GM18517 (cell line): ENCODE measurements around the gene IFNL2.
"Not testable (repeated sequence)": the region's sequence is repeated elsewhere in the genome, so short reads cannot be mapped to it uniquely, and the experiment has no call there.

Source experiments
- ATAC-seq: cut with Tn5 transposase; IDR thresholded peaks from one replicate; pipeline ENCODE4 v1.9.1; 2021; ENCODE audit warnings: mild to moderate bottlenecking, moderate library complexity; ENCODE audit not compliant: unreplicated experiment

The IFNL2 gene

DNA sequence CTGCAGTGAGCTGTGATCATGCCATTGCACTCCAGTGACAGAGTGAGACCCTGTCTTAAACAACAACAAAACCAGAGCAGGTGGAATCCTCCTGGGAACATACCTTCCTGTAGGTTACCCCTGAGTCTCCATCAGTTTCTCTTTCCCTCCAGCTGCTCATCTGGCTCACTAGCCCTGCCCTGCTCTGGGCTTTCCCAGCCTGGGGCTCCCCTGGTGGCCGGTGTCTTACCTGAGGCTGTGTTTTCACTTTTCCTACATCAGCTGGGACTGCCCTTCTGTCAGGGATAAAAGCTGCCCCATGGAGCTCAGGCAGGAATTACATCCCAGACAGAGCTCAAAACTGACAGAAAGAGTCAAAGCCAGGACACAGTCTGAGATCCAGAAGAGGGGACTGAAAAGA, at the start of gene IFNL2:
IFNL2 (plus strand) TSS at position 312 of the 400 bp plus-strand sequence. CDS start 173 bp downstream, outside the sequence.
- not testable (repeated sequence) for ATAC-seq

DNA sequence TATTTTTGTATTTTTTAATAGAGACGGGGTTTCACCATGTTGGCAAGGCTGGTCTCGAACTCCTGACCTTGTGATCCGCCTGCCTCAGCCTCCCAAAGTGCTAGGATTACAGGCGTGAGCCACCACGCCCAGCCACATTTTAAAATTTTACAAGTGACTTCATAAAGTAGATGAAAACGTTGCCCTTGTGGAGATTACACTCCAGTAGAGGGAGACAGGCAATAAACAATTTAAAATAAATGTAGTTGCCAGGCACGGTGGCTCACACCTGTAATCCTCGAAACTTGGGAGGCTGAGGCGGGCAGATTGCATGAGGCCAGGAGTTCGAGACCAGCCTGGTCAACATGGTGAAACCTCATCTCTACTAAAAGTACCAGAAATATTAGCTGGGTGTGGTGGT, 49.1 kb upstream of the IFNL2 start:
- not testable (repeated sequence) for ATAC-seq

DNA sequence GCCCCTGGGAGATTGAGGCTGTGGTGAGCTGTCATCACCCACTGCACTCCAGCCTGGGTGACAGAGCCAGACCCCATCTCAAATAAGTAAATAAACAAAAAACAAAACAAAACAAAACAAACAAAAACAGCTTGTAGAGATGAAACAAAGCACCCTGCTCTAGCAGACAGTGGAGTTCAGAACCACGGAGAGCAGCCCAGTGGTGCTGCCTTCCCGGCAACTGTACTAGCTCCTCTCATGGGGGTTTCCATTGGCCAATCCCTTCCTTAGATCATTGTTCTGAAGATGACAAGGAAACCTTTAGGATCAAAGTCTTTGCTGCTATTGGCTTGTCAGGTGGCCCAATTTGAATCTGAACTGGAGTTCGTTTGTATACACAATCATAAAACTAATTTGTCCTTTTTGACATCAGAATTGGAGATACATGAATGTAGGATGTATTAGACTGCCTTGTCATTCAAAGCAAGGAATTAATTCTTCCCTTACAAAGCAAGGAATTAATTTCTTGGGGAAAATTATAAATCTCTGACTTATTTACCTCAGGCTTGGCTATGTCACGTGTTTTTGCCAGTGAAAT, 44.4 kb upstream of the IFNL2 start:
- ATAC-seq = no peak

DNA sequence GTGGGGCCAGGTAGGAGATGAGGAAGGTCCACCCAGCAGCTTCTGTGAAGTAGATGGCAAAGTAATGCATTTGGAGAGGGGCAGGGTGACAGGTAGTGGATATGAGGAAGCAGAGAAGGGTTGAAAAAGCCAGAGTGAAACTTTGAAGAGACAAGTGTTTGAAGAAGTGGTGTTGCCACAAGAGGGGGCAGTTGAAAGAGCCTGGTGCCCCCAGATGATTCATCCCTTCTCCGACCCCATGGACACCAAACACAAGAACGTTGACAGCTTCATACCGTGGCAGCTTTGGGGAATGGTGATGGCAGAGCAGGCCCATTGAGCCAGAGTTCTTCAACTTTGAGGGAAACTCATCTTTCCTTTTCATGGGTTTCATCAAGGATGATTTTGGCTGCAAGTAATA, 43.3 kb upstream of the IFNL2 start:
- ATAC-seq = no peak

DNA sequence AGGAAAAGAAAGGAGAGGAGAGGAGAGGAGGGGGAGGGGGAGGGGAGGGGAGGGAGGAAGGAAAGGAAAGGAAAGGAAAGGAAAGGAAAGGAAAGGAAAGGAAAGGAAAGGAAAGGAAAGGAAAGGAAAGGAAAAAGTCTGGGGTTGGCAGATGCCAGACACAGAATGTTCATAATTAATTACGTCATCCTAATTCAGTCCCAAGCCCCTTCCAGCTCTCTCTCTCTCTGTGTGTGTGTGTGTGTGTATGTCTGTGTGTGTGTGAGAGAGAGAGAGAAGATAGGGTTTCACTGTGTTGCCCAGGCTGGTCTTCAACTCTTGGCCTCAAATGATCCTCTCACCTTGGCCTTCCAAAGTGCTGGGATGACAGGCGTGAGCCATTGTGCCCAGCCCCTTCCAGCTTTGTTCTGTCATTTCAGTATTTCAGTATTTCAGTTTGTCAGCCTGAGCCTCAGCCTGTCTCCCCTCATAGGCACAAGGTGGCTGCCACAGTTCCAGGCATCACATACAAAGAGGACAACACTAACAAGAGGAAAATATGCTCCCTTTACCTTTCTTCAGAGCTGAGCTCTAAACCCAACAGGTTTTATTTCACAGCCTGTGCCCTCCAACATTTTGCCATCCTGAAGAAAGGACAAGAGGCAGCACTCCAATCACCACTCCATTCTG, 38.0 kb upstream of the IFNL2 start:
- no peak for ATAC-seq

DNA sequence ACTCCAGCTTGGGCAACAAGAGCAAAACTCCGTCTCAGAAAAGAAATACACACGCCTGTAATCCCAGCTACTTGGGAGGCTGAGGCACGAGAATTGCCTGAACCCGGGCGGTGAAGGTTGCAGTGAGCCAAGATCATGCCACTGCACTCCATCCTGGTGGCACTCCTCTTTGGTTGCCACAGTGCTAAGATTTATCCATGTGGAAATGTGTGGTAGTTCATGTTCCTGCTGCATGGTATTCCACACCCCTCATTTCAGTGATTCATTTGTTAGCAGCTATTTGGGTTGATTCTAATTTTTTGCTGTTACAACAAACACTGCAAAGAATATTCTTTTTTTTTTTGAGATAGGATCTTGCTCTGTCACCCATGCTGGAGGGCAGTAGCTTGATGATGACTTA, 35.5 kb upstream of the IFNL2 start:
- no peak for ATAC-seq

DNA sequence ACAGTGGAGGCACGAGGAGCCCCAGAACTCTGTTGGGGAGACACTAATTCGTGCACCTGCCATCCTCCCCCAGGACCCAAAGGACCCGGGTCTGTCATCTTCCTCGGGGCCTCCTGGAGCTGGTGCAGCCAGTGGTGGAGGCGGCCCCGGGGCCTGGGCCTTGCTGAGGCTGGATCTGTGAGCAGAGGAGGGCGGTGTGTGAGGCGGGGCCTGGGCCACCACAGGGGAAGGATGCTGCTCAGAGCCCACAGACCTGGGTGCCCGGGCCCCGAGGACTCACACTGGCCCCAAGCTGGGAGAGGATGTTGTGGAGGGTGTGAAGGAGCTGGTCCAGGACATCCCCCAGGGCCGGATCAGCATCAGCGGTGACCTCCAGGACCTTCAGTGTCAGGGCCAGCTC, 31.7 kb upstream of the IFNL2 start:
- ATAC-seq = no peak

DNA sequence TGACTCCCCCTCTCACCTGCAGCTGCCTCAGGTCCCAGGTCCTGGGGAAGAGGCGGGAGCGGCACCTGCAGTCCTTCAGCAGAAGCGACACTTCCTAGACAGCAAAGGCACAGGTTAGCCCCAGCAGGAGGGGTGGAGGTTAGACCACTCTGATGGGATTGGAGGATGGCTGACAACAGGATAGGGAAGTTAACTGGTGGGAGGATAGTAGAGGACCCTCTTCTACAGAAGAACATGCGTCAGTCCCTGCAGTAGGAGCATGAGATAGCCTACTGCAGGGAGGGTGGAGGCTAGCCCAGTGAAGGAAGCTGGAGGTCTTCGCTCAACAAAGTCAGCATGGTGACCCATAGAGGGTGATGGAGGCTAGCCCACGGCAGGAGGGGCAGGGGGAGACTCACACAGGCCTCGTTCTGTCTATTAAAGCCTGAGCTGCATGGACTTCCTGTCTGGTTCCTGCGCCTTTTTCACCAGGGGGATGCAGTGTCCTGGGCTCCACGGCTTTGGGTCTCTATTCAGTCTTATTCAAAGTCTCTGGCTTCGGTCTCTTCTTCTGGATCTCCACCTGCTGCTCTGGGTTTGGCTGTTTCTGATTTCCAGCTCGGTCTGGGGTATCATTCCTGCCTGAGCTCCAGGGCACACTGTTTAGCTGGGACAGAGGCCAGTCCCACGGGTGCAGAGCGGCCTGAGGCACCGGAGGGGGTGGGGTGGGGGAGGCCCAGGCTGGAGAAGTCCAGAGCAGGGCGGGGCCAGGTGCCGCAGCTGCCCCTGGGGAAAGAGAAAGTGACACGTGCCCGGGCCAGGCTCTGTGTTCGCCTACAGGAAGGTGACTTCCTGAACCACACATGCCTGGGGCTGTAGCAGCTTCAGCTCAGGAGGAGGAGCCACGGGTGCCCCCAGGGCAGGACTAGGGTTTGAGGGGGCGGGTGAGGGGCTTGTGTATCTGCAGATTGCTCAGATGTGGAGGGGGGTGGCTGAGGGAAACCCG, 30.7 kb upstream of the IFNL2 start:
- no peak for ATAC-seq

DNA sequence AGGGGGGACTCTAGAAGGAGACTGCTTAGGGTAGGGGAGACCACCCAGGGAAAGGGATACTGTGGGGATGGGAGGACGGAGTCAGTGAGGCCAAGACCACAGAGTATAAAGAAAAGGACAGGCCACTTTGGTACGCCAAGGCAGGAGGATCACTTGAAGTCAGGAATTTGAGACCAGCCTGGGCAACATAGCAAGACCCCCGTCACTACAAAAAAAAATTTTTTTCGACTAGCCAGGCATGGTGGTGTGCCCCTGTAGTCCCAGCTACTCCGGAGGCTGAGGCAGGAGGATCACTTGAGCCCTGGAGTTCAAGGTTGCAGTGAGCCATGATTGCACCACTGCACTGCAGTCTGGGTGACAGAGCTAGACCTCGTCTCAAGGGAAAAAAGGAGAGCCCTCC, 30.0 kb upstream of the IFNL2 start:
- ATAC-seq = no peak

DNA sequence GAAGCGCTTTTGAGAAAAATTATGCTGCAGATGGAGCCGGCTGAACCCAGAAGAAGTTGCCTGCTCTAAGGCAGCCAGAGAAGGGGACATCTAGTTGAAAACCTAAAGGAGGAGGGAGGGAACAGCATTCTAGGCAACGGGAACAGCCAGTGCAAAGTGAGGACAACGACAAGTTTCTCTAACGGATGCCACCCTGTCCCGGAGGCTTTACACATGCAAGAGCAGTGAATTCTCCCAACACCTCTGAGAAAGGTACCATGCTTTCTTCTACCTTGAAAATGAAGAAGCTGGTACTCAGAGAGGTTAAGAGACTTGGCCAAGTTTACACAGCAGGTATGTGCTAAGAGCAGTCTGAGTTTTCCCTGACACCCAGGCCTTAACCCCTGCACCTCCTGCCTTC, 29.3 kb upstream of the IFNL2 start:
- no peak for ATAC-seq

DNA sequence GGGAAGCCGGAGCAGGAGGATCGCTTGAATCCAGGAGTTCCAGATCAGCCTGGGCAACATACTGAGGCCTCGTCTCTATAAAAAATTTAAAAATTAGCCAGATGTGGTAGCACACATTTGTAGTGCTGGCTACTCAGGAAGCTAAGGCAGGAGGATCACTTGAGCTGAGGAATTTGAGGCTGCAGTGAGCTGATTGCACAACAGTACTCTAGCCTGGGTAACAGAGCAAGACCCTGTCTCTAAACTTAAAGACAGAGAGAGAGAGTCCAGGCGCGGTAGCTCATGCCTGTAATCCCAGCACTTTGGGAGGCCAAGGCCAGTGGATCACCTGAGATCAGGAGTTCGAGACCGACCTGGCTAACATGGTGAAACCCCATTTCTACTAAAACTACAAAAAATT, 27.8 kb upstream of the IFNL2 start:
- ATAC-seq = no peak

DNA sequence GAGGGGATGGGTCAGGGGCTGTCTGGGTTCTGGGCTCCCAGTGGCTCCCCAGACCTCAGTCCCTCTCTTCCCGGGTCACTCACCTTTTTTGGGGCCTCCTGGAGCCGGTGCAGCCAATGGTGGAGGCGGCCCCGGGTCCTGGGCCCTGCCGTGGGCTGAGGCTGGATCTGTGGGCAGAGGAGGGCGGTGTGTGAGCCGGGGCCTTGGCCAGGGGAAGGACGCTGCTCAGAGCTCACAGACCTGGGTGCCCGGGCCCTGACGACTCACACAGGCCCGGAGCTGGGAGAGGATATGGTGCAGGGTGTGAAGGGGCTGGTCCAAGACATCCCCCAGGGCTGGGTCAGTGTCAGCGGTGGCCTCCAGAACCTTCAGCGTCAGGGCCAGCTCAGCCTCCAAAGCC, 24.5 kb upstream of the IFNL2 start:
- not testable (repeated sequence) for ATAC-seq

DNA sequence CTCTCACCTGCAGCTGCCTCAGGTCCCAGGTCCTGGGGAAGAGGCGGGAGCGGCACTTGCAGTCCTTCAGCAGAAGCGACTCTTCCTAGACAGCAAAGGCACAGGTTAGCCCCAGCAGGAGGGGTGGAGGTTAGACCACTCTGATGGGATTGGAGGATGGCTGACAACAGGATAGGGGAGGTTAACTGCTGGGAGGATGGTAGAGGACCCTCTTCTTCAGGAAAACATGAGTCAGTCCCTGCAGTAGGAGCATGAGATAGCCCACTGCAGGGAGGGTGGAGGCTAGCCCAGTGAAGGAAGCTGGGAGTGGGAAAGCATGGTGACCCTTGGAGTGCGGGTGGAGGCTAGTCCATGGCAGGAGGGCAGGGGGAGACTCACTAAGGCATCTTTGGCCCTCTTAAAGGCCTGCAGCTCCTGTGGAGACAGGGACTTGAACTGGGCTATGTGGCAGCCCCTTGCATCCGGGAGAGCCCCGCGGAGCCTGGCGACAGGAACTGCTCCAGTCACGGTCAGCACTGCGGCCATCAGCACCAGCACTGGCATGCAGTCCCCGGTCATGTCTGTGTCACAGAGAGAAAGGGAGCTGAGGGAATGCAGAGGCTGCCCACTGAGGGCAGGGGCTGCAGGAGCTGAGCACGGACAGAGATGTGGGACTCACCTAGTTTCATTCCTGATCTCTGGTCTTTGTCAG, 23.6 kb upstream of the IFNL2 start, which contains the start of gene IFNL3:
IFNL3 (minus strand) TSS at position 597 of the 691 bp plus-strand sequence; CDS start at position 558, 39 bp downstream.
- not testable (repeated sequence) for ATAC-seq

DNA sequence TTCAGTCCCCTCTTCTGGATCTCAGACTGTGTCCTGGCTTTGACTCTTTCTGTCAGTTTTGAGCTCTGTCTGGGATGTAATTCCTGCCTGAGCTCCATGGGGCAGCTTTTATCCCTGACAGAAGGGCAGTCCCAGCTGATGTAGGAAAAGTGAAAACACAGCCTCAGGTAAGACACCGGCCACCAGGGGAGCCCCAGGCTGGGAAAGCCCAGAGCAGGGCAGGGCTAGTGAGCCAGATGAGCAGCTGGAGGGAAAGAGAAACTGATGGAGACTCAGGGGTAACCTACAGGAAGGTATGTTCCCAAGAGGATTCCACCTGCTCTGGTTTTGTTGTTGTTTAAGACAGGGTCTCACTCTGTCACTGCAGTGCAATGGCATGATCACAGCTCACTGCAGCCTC, 23.0 kb upstream of the IFNL2 start:
- not testable (repeated sequence) for ATAC-seq

DNA sequence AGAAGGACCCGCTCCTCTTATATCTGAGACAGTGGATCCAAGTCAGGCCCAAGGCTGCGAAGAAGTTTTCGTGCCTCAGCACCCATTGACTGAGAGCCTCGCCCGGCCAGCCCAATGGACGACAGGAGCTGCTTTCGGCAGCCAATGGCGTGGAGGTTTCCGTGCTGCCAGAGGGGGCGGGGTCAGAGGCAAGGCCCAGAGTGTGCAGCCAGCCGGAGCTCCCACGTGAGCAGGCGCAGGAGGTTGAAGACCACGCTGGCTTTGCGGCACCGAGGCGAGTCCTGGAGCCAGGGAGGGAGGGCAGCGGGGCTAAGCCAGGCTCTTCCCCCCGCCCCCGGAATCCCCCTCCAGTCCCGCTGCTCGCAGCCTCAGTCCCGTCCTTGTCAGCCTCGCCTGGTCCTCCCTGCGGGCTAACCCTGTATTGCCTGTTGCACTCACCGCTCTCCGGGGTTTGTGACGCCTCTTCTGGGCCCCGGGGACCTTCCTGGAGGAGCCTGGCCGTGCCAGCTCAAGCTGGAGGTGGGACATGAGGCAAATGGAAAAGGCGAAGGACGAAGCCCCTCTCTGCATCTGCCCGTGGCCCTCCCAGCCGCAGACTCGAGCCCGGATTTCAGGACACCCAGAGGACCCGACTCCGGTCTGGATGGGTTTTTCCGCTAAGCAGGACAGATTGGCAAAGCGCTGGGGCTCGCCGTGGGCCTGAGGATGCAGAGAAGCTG, 21.1 kb upstream of the IFNL2 start:
- ATAC-seq = no peak

DNA sequence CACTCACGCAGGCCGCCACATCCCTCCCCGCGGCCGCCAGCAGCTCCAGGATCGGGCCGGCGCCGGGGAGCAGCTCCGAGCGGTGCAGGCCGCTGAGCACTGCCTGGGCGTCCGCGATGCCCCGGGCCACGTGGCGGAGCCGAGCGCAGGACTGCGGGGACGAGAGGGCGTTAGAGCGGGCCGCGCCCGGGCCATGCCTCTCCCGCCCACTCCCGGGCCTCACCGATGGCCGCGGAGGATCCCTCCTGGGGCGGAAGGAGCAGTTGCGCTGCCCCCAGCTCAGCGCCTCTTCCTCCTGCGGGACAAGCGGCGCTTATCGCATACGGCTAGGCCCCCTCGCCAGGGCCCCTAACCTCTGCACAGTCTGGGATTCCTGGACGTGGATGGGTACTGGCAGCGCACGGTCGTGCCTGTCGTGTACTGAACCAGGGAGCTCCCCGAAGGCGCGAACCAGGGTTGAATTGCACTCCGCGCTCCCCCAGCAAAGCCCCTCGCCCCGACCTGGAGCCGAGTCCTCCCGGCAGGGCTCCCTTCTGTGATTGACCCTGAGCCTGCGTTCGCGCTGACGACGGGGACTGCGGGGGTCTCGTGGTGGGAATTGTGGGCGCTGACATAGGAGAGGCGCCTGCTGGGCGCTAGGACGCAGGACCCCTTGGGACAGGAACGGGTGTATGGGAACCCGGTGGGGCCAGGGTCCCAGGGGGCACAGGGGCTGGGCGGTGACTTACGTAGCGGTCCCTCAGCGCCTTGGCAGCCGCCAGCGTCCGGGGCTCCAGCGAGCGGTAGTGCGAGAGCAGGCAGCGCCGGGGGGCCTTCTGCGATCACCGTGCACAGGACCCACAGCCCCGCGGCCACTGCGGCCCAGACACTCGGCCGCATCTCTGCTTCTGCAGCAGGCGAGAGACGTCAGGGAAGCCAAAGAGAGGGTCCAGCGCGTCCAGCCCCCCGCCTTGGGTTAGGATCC, 20.2 kb upstream of the IFNL2 start:
- ATAC-seq = no peak

DNA sequence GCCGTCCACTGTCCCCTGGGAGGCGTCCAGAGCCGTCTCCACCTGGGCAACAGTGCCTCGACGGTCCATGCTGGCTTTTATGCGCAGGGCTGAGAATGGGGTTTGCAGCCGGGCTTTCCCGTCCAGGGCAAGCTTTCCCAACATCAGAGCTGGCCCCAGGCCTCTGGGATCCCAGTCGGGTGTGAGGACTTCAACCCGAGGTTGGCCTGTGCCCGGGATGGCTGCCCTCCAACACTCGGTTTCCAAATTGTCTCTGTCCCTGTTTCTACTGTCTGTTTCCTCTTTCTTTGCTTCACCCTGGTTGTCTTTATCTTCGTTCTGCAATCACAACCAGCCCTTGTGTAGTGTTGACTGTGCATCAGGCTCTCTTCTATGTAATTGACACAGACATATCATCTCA, 19.4 kb upstream of the IFNL2 start, which contains the start of gene IFNL4:
IFNL4 (minus strand) TSS at position 51 of the 400 bp plus-strand sequence.
- no peak for ATAC-seq

DNA sequence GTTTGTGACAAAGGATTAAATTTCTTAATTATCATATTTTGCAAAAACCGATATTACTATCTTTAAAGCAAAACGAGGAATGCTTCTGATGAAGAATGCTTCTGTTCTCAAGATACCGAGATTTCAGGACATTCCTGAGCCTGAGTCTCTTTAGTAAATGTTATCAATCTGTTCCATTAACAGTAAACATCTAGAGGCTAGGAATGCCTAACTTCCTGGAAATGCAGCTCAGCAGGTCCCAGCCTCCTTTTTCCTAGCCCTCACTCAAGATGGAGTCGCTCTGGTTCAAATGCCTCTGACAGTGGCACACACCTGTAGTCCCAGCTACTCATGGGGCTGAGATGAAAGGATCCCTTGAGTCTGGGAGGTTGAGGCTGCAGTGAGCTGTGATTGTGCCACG, 17.1 kb upstream of the IFNL2 start:
- ATAC-seq = no peak

DNA sequence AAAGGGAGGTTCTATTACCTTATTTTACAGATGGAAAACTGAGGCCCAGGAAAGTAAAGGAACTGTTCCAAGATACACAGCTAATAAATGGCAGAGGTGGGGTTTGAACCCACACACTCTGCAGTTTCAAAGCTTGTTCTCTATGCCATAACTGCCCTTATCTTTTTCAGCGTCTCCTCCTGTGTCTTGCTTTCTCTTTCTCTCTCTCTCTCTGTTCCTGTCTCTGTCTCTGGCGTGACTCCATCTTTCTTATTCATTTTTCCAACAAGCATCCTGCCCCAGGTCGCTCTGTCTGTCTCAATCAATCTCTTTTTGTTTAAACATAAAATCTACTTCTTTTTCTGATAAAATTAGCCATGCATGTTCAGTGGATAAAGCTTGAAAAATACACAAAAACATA, 16.4 kb upstream of the IFNL2 start:
- no peak for ATAC-seq
